Activated CD4-positive, CD25-positive, alpha-beta regulatory T cell (primary cell): ENCODE results near the gene KIF21B.
"Not testable (repeated sequence)": the region's sequence is repeated elsewhere in the genome, so short reads cannot be mapped to it uniquely, and the experiment has no call there.

Experiments
- DNase-seq, 4 experiments: peaks; one replicate each; lab custom pipeline; 2025; lab: John Stamatoyannopoulos, UW

Gene KIF21B

GRCh38 chr1:200970771-200971427, 52.6 kb downstream of the KIF21B start:
- no peak for DNase-seq

- DNase-seq, result no peak
These were observed 53.6 kb downstream of the KIF21B start for GRCh38 chr1:200969726-200970561.

- no peak for DNase-seq
These were observed 54.8 kb downstream of the KIF21B start for GRCh38 chr1:200968469-200969410.

GRCh38 chr1:200967693-200968468, 55.6 kb downstream of the KIF21B start:
- no peak for DNase-seq

- DNase-seq, result no peak
These were observed 56.6 kb downstream of the KIF21B start for GRCh38 chr1:200966934-200967333.

GRCh38 chr1:200965111-200965805, 58.3 kb downstream of the KIF21B start:
- no peak for DNase-seq

- not testable (repeated sequence) for DNase-seq
These were observed 59.6 kb downstream of the KIF21B start for GRCh38 chr1:200963888-200964287.

GRCh38 chr1:200963076-200963475, 60.4 kb downstream of the KIF21B start:
- no peak for DNase-seq

GRCh38 chr1:200962631-200963030, 60.9 kb downstream of the KIF21B start:
- no peak for DNase-seq

GRCh38 chr1:200962151-200962550, 61.4 kb downstream of the KIF21B start:
- not testable (repeated sequence) for DNase-seq

GRCh38 chr1:200960948-200961340, 62.6 kb downstream of the KIF21B start:
- no peak for DNase-seq

GRCh38 chr1:200960236-200960947, 63.1 kb downstream of the KIF21B start:
- no peak for DNase-seq

- DNase-seq, result no peak
These were observed 64.0 kb downstream of the KIF21B start for GRCh38 chr1:200959411-200959921.

- no peak for DNase-seq
These were observed 64.9 kb downstream of the KIF21B start for GRCh38 chr1:200958597-200958996.

GRCh38 chr1:200954434-200954833, 69.1 kb downstream of the KIF21B start:
- DNase-seq, result no peak

- no peak for DNase-seq
These were observed 72.5 kb downstream of the KIF21B start for GRCh38 chr1:200951016-200951415.

- no peak for DNase-seq
These were observed 73.9 kb downstream of the KIF21B start for GRCh38 chr1:200949626-200950025.

GRCh38 chr1:200947059-200947566, 76.4 kb downstream of the KIF21B start:
- no peak for DNase-seq

- DNase-seq, result no peak
These were observed 78.4 kb downstream of the KIF21B start for GRCh38 chr1:200945111-200945510.

- DNase-seq, result no peak
These were observed 84.6 kb downstream of the KIF21B start for GRCh38 chr1:200938955-200939354.
